ENCODE measurements around the gene HSP90AA1.
A peak's percentile ranks its signal among the peaks of the same experiment; 100 is the strongest.
"Not testable (repeated sequence)": the region's sequence is repeated elsewhere in the genome, so short reads cannot be mapped to it uniquely, and the experiment has no call there.

The HSP90AA1 gene

GRCh38 chr14:102086972-102087761 lies at the start of gene HSP90AA1:
TSS of gene HSP90AA1 (minus strand) at chr14:102087044. CDS start at chr14:102086378, 666 bp downstream.
- peak; percentile 90 to 94 for DNase-seq

GRCh38 chr14:102135456-102135855 lies 48.6 kb upstream of the HSP90AA1 start:
- DNase-seq = not testable (repeated sequence)

- DNase-seq = not testable (repeated sequence)
These were observed 47.9 kb upstream of the HSP90AA1 start for GRCh38 chr14:102134719-102135118.

- not testable (repeated sequence) for DNase-seq
These were observed 47.2 kb upstream of the HSP90AA1 start for GRCh38 chr14:102134021-102134420.

- no peak for DNase-seq
These were observed 44.9 kb upstream of the HSP90AA1 start for GRCh38 chr14:102131741-102132140.

- DNase-seq = no peak
These were observed 40.1 kb upstream of the HSP90AA1 start for GRCh38 chr14:102126807-102127455.

GRCh38 chr14:102125546-102125945 lies 38.7 kb upstream of the HSP90AA1 start:
- no peak for DNase-seq

- DNase-seq = no peak
These were observed 37.6 kb upstream of the HSP90AA1 start for GRCh38 chr14:102124419-102124818.

- DNase-seq = no peak
These were observed 34.7 kb upstream of the HSP90AA1 start for GRCh38 chr14:102121567-102121966.

- no peak for DNase-seq
These were observed 34.0 kb upstream of the HSP90AA1 start for GRCh38 chr14:102120888-102121287.

GRCh38 chr14:102117852-102118251 lies 31.0 kb upstream of the HSP90AA1 start:
- DNase-seq = no peak

GRCh38 chr14:102116361-102117180 lies 29.7 kb upstream of the HSP90AA1 start:
- no peak for DNase-seq

GRCh38 chr14:102111101-102111500 lies 24.3 kb upstream of the HSP90AA1 start:
- DNase-seq = no peak

GRCh38 chr14:102109332-102109731 lies 22.5 kb upstream of the HSP90AA1 start:
- not testable (repeated sequence) for DNase-seq

GRCh38 chr14:102105369-102105768 lies 18.5 kb upstream of the HSP90AA1 start:
- DNase-seq = no peak

GRCh38 chr14:102103062-102103695 lies 16.3 kb upstream of the HSP90AA1 start:
- no peak for DNase-seq

GRCh38 chr14:102097441-102098135 lies 10.7 kb upstream of the HSP90AA1 start:
- DNase-seq = no peak

- DNase-seq = peak; percentile 61 to 80
These were observed 9.8 kb upstream of the HSP90AA1 start for GRCh38 chr14:102096569-102097188.

- DNase-seq = no peak
These were observed 9.2 kb upstream of the HSP90AA1 start for GRCh38 chr14:102095871-102096568.

GRCh38 chr14:102095231-102095870 lies 8.5 kb upstream of the HSP90AA1 start:
- DNase-seq = no peak

- no peak for DNase-seq
These were observed 7.3 kb upstream of the HSP90AA1 start for GRCh38 chr14:102094101-102094500.

All from NCI-H187 (cell line).